Ascending aorta (tissue), 2 donors: ENCODE data around the gene DRAP1. TPM values are rescaled to one million over a fixed set of nuclear protein-coding genes. Genes with fewer than 3 reads are reported as not detected.

Source experiments
- DNase-seq, 2 donors: peaks; one replicate each; pipeline ENCODE4 v3.0.0-alpha.2; 2019; ENCODE audit warnings: low spot score in 2 of 2
- H3K27ac ChIP-seq, 2 donors: fragments of 200-600 bp; sonication (generic); one replicate each; pipeline ENCODE4 v1.5.1; 2016 to 2017; ENCODE audit warnings: mild to moderate bottlenecking in 1 of 2
- H3K27me3 ChIP-seq: fragments of 200-600 bp; sonication (generic); one replicate; pipeline ENCODE4 v1.5.1; 2017
- H3K36me3 ChIP-seq, 2 donors: fragments of 200-600 bp; sonication (generic); one replicate each; pipeline ENCODE4 v1.5.1; 2016
- H3K4me1 ChIP-seq, 2 donors: fragments of 200-600 bp; sonication (generic); one replicate each; pipeline ENCODE4 v1.5.1; 2016 to 2017; ENCODE audit warnings: mild to moderate bottlenecking in 1 of 2
- H3K4me3 ChIP-seq, 2 donors: fragments of 200-600 bp; sonication (generic); one replicate each; pipeline ENCODE4 v1.5.1; 2016 to 2017; ENCODE audit warnings: mild to moderate bottlenecking in 1 of 2
- H3K9me3 ChIP-seq, 2 donors: fragments of 200-600 bp; sonication (generic); one replicate each; pipeline ENCODE4 v1.5.1; 2016
- CTCF ChIP-seq, 3 experiments: fragments of 200-600 bp in 2 of 3; fragments of 450-650 bp in 1 of 3; sonication (generic) in 2 of 3; IDR thresholded peaks; one replicate each; pipeline ENCODE4 v1.5.1; 2016 to 2019; ENCODE audit warnings: antibody characterized with exemption in 3 of 3, mild to moderate bottlenecking in 1 of 3, moderate library complexity in 1 of 3
- intact Hi-C: fragments of 100-400 bp; cut with DNase I; formaldehyde crosslinking; loops from one replicate; pipeline ENCODE4 v1.15.1; 2023
- total RNA-seq: library from RNA; depleted of rRNA; stranded (reverse); fragments of >200 nt; gene quantifications from one replicate; pipeline ENCODE4 v1.1.0, GENCODE V29; 2016

The DRAP1 gene
- total RNA-seq, 1 donor from 2014 or later = 135 TPM

DNA sequence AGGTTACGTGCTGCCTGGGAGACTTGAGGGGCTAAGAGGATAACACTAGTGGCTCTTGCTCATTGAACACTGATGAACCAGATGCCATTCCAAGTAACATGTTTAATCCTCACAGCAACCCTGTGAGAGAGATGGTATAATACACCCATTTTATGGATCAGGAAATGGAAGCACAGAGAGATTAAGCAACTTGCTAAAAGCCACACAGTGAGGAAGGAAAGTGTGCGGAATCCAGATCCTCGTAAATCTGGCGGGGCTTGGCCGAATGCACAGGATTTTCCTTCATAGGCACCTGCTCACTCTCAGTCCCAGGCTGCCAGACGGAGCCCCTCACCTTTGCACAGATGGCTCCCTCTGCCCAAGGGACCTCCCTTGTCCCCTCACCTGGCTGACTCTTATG, 11.3 kb upstream of the DRAP1 start:
- Histone ChIP-seq H3K27me3 (no peaks in the 10 kb centered on the region), H3K27ac (no peak overlapping the region), H3K4me1 (peaks cover 4 to 18% of the 10 kb centered on the region in 2 donors), H3K9me3 (no peaks in the 10 kb centered on the region), H3K4me3 (no peak overlapping the region), H3K36me3 (no peaks in the 10 kb centered on the region)
- no peak for TF ChIP-seq CTCF (IDR thresholded peaks at IDR 0.05)
- intact Hi-C loops = no loop called here
- DNase-seq = no peak

DNA sequence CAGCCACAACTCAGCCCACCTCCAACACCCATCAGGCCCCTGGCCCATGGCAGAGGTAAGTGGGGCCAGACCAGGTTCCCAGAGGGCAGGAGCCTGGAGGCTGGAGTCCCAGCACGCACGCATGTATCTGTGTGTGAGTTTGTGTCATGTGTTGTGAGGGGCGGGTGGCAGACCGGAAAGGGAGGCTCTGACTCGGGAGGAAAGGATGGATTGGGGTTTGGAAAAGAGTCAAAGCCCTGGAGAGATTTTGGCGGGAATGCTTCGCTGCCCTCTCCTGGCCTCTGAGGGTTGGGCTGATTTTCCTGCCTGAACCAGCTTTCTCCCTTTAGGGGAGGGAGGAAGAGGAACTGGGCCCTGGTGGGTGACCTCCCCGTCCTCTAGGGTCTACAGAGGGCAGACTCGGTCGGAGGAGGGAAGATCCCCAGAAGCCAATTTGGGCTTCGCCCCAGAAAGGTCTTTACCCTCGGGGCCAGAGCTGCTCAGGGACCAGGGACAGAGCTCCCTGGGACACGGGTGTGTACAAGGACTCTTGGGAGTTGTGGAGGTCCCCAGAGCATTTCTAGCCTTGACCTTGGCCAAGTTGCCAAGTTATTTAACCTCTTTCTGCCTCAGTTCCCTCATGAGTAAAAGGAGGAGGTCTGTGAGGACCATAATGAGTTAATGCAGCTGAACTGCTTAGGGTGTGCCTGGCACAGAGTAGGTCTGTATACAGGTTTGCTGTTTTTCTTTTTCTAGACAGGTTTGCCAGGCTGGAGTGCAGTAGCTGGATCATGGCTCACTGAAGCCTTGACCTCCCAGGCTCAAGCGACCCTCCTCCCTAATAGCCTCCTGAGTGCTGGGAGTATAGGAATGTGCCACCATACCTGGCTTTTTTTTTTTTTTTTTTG, 7.3 kb upstream of the DRAP1 start:
- peak overlapping the region; percentile 35 to 72 for H3K27ac ChIP-seq
- H3K4me1 ChIP-seq = peaks cover 21 to 42% of the 10 kb centered on the region in 2 donors
- peak; percentile 43 to 53 (median 47) for TF ChIP-seq CTCF (IDR thresholded peaks at IDR 0.05)
- no peaks in the 10 kb centered on the region for H3K36me3 ChIP-seq
- peak in 1 of 2 donors; percentile 90 for DNase-seq
- intact Hi-C loops = loop anchor here (1.0 kb wide), 1 partner anchor 12 kb away; the partner anchor contains the start of gene FOSL1
- H3K27me3 ChIP-seq = no peaks in the 10 kb centered on the region
- H3K4me3 ChIP-seq = no peak overlapping the region
- no peaks in the 10 kb centered on the region for H3K9me3 ChIP-seq

- Histone ChIP-seq H3K36me3 (no peaks in the 10 kb centered on the region), H3K4me3 (no peak overlapping the region), H3K27ac (peak overlapping the region; percentile 5 to 64), H3K4me1 (peaks cover 29 to 52% of the 10 kb centered on the region in 2 donors), H3K9me3 (no peaks in the 10 kb centered on the region), H3K27me3 (no peaks in the 10 kb centered on the region)
- no peak for TF ChIP-seq CTCF (IDR thresholded peaks at IDR 0.05)
- intact Hi-C loops = no loop called here
- no peak for DNase-seq
These were observed 6.4 kb upstream of the DRAP1 start for GRCh38 chr11:65912845-65913244.

GRCh38 chr11:65915101-65915820, 4.0 kb upstream of the DRAP1 start:
- Histone ChIP-seq H3K9me3 (no peaks in the 10 kb centered on the region), H3K36me3 (no peaks in the 10 kb centered on the region), H3K27me3 (no peaks in the 10 kb centered on the region), H3K4me3 (peak overlapping the region in 1 of 2 donors; percentile 20), H3K4me1 (peaks cover 38 to 56% of the 10 kb centered on the region in 2 donors), H3K27ac (peak overlapping the region; percentile 96 to 98)
- intact Hi-C loops = loop anchor here (1.0 to 5.0 kb wide), 2 partner anchors 14 to 253 kb away; partner anchors contain the start of gene RELA
- no peak for TF ChIP-seq CTCF (IDR thresholded peaks at IDR 0.05)
- DNase-seq = no peak

DNA sequence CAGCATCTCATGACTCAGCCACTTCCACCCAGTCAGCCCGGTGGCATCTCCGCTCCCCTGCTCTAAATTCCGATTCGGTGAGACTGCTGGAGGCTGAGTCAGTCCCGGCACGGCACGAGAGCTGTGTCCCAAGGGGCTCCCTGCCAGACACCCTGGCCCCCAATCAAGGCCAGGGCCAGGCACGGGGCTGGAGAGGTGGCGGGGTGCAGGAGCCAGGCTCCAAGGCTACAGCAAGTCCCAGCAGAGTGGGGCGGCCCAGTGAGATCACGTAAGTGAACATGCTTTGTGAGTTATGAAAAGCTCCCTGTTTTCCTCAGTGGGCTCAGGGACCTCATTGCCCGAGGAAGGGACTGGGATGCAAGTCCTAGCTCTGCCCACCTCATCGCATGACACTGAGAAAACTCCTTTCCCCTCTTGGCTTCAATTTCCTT, 3.4 kb upstream of the DRAP1 start:
- Histone ChIP-seq H3K27ac (peak overlapping the region; percentile 96 to 98), H3K4me1 (peaks cover 44 to 62% of the 10 kb centered on the region in 2 donors), H3K4me3 (peak overlapping the region in 1 of 2 donors; percentile 98), H3K9me3 (no peaks in the 10 kb centered on the region), H3K27me3 (no peaks in the 10 kb centered on the region), H3K36me3 (no peaks in the 10 kb centered on the region)
- DNase-seq = peak; percentile 86 to 97
- TF ChIP-seq CTCF (IDR thresholded peaks at IDR 0.05) = no peak
- intact Hi-C loops = loop anchor here (1.0 to 5.0 kb wide), 2 partner anchors 15 to 254 kb away; partner anchors contain the start of gene RELA
